Measurements from ENCODE around the gene CELSR1.

- TF ChIP-seq, protein P1, sequence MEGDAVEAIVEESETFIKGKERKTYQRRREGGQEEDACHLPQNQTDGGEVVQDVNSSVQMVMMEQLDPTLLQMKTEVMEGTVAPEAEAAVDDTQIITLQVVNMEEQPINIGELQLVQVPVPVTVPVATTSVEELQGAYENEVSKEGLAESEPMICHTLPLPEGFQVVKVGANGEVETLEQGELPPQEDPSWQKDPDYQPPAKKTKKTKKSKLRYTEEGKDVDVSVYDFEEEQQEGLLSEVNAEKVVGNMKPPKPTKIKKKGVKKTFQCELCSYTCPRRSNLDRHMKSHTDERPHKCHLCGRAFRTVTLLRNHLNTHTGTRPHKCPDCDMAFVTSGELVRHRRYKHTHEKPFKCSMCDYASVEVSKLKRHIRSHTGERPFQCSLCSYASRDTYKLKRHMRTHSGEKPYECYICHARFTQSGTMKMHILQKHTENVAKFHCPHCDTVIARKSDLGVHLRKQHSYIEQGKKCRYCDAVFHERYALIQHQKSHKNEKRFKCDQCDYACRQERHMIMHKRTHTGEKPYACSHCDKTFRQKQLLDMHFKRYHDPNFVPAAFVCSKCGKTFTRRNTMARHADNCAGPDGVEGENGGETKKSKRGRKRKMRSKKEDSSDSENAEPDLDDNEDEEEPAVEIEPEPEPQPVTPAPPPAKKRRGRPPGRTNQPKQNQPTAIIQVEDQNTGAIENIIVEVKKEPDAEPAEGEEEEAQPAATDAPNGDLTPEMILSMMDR (IDR thresholded peaks at IDR 0.05) = no peak
- TF ChIP-seq POLR2A (IDR thresholded peaks at IDR 0.05) = no peak
- no peak for TF ChIP-seq POLR2AphosphoS5 (IDR thresholded peaks at IDR 0.05; ENCODE audit: insufficient read depth in 1 of 2, low read depth in 1 of 2)
Observed at GRCh38 chr22:46348099-46348695, 189.2 kb downstream of the CELSR1 start.

Measured in vagina (tissue), 2 donors.